NCI-H345 treated with DMSO at 0.1 percent for 48 hours (cell line): ENCODE measurements around the gene TMEM214.

ENCODE experiments used
- DNase-seq: peaks from one replicate; lab custom pipeline; 2025; ENCODE audit not compliant: unreplicated experiment; lab: John Stamatoyannopoulos, UW

The TMEM214 gene

DNA sequence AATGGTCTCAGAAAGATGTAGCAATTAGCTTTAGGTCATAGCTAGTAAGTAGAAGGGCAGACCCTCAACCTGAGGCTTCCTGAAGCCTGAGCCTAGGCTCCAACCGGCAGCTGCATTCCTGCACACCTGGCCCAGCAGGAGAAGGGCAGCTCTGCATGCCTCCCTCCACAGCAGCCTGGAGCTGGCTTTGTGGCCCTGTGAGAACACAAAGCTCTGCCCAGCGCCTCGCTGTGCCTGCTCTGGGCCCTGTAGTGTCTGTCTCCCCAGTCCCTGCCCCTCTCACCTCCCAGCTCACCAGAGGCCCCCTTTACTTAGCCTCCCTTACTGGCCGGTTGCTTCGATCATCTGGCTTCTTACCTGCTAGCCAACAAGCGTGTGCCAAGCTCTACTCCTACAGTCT is 6.7 kb downstream of the TMEM214 start:
- no peak for DNase-seq

DNA sequence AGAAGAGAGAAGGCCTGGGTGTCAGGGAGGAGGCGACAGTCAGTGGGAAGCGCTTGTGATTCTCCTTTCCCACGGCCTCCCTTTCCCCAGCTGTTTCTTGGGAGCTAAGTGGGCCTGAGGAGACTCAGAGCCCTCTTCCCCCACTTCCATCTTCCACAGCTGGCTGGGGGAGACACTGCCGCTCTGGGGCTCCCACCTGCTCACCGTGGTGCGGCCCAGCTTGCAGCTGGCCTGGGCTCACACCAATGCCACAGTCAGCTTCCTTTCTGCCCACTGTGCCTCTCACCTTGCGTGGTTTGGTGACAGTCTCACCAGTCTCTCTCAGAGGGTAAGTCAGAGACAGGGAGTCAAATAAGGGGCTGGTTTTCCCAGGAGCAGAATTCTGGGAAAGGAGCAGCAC is 7.1 kb downstream of the TMEM214 start:
- no peak for DNase-seq

DNA sequence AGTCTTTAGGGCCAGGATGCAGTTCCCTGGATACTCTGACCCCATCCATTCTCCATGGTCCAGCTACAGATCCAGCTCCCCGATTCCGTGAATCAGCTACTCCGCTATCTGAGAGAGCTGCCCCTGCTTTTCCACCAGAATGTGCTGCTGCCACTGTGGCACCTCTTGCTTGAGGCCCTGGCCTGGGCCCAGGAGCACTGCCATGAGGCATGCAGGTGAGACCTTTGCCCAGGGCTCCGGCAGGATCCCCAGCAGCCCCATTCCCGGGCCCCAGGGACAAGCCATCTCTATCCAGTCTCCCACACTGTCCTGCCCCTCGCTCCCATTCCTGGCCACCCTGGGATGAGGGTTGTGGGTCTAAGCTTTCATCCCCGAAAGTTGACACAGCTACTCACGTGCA is 7.5 kb downstream of the TMEM214 start:
- DNase-seq: no peak

DNA sequence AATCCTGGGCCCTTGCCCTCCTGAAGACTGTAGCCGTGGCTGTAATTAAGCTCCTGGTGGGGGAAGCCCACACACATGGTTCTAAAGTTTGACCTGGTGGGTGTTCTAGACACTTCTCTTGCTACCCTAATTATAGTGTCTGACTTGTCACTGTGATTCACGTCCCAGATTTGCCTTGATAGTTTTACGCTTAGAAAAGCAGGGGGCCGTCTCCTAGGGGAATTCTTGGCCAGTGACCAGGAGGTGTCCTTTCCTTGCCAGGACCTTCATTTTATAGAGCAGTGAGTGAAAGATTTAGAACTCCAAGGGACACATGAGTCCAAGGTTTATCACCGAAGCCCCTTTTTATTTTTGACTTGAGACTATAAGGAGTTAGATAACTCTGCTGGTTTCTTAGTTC is 9.0 kb downstream of the TMEM214 start:
- no peak for DNase-seq

DNA sequence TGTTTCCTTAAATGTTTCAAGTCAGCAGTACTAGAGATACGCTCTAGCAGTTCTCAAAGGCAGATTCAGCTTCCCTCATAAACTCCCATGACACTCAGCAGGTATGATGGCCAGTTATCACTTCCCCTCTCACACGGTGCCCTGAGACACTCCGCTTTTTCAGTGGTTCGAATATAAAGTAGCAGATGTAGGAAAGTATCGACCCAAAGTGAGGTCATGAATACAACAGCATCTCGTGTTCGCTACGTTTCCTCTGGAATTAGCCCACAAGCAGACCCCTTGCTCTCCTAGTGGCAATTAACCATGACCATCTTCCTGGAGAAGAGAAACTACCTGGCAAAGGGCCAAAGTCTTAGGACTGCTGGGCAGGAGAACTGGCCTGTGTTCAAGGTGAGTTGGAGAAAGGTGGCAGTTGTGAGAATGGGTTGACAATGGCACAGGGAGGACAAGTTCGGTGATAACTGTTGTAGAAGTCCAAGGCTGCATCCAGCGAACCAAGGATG is 9.4 kb downstream of the TMEM214 start:
- peak; percentile 49 for DNase-seq

DNA sequence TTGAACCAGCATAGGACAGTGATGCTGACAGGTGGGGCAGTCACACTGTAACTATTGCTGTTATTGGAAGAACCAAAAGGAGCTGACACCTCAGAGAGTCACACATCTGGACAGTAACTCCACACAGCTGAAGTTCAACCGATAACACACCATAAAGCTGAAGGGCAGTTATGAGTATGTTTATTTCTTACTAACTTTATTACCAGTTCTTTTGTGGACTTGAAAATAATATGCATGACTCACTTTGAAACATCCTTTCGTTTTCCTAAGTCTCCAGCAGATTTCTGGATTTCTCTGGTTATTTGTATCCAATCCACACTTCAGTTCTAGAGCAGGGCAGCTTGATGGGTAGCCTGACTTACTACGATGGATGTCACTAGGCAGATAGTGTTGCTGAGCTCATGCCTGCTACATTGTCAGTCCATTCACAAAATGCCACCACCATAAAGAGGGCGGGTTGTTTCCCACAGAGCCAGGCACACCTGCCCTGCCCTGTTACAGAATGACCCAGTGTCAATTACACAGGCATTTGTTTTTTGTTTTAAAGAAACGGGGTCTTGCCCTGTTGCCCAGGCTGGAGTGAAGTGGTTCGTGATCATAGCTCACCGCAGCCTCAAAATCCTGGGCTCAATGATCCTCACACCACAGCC is 10.3 kb downstream of the TMEM214 start:
- DNase-seq: no peak

DNA sequence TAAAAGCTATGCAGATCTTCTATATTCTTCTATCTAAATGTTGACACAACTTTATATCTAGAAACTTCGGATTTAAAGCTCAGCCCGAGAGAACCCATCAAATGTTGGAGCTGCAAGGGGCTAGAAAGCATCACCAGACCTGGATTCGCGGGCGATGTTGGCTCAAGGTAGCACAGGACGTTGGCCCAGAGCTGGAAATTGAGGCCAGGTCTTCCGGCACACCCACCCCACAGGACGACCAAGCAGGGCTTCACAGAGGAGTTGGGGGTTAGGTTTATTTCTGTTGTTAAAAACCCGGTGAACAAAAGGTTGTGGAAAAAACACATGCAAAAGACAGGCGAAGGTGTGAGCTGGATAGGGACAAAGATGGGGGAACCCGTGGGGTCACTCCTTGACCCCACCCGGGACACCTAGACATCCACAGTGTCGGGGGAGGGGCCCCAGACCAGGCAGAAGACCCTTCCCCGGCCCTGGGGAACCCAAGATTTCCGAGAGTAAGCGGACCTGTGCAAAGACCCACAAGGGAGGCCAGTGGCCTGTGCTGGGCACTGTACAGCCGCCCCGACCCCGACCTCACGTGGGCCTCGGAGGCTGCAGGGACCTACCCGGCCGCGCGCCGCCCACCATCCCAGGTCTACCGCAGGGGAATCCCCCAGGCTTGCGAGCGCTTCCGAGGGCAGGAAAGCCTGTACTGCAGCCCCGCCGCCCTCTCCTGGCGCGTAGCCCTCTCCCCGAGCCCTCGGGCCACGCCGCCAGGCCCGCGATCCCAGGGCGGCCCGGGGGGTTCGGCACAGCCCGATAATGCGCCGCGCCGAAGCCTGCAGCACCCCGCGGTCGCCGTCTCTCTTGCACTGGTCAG is 16.9 kb downstream of the TMEM214 start:
- DNase-seq: no peak

DNA sequence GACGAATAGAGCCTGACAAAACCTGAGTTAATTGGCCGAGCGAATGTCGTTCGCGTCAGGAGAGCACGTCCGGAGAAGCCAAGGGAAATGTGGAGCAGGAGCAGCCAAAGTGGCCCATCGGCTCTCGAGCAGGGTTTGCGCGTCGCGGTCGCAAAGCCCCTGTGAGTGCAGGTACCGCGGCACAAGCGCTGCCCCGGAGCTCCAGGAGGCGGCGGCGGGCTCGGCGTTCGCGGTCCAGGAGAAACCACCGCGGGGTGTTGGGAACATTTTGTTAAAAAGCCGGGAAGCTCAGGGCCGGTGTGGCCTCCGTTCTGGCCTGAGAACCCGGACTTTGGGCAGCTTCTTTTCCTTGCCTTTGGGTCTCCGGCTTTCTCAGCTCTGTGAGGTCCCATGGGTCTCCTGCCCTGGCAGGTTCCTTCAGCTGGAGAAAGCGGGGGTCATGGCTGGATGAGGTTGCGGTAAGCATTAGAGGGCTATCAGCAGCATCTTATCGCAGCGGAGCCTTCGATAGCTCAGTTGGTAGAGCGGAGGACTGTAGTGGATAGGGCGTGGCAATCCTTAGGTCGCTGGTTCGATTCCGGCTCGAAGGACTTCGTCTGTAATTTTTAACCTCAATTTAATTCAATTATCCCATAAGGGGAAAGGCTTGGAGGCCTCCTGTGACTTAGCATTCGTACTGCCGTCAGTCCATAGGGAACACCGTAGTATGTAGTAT is 17.7 kb downstream of the TMEM214 start:
- DNase-seq: peak; percentile 99

DNA sequence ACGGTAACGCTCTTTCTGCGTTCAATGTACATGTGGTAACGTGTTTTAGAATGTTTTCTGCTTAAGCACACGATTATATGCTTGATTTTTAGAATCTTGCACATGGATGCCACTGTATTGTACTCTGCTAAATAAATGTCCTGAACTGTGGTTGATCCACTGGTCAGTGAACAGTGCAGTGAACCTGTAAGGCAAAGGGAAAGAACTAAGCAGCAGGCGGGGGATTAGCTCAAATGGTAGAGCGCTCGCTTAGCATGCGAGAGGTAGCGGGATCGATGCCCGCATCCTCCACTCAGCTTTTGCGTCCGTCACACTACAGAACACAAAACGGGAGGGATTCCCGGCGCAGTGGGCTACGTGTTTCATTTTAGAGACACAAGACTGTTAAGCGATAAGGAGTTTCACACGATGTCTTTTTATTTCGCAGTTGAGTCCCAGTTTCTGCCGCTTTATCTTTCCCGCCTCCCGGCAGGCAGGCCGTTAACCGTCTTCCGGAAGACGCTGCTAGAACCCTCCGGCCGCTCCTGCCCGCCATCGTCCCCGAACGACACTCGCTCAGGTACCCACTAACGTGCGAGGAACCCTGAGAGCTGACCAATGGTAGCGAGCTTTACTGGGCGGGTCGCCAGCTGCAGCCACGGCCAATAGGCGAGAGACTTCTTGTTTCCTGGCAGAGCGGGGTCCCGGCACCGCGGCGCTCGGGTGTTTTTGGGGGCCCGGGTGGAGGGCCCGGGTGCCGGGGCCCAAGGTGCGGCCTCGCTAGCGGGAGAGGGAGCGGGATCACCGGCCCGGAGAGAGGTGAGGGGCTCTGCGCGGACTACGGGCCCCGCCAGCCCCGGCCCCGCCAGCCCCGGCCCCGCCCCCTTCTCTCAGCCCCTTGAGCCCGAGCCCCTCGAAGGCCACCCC is 18.5 kb downstream of the TMEM214 start, which contains the start of gene AGBL5:
Gene AGBL5, plus strand, starts transcription at position 673 of the 906 bp plus-strand sequence. CDS start 1,291 bp downstream, outside the sequence.
- peak; percentile 97 for DNase-seq

DNA sequence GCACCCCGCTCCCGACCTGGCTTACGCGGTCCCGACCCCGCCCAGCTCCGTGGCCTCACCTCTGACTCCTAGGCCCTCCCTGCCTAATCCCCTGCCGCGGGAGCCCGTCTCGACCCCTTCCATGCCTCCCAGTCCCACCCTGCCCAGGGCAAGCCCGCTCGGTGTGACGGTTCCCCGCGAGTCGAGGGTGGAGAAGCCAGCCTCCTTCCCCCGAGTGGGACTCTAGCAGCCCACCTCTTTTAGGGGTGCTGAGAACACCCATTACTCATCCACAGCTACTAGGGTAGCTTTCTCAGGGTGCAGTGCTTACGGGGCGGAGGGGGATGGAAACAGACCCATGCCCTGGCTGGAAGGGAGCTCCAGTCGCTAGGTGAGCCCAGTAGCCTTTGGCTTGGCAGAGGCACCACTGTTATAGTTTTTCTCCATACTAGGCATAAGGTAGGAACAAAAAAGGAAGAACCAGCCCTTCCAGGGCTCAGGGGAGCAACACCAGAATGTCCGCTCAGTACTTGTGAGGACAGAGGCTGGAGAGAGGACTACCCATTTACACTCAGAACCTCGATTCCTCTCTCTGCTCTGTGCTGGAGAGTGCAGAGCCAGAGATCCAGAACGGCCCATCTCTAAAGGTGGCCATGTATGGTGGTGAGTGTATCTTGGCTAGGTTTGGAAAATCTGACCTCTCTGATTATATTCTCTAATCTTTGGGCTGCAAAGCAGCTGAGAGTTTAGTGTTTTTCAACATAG is 19.3 kb downstream of the TMEM214 start:
- no peak for DNase-seq

DNA sequence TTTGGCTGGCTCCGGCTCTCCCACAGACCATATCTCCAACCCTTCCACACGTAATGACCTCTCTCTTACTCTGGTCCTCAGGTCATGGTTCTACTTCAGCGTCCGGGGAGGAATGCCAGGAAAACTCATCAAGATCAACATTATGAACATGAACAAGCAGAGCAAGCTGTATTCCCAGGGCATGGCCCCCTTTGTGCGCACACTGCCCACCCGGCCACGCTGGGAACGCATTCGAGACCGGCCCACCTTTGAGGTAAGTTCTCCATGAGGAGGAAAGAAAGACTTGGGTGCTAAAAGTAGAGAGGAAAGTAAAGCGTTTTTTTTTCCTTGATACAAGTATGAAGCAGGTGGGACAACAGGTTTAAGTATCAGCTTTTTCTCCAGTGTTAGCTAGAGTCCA is 20.6 kb downstream of the TMEM214 start:
- no peak for DNase-seq

DNA sequence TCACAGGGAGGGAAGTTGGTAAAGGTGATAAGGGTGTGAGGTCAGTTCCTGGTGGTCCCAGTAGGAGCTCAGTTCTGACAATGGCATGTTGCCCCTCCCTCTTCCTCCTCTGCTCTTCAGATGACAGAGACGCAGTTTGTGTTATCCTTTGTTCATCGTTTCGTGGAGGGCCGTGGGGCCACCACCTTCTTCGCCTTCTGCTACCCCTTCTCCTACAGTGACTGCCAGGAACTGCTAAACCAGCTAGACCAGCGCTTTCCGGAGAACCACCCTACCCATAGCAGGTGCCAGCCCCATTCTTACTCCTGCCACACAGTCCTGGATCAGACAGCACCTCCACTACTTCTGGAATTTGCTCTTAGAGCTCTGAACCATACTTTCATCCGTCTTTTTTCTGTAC is 21.0 kb downstream of the TMEM214 start:
- DNase-seq: no peak

DNA sequence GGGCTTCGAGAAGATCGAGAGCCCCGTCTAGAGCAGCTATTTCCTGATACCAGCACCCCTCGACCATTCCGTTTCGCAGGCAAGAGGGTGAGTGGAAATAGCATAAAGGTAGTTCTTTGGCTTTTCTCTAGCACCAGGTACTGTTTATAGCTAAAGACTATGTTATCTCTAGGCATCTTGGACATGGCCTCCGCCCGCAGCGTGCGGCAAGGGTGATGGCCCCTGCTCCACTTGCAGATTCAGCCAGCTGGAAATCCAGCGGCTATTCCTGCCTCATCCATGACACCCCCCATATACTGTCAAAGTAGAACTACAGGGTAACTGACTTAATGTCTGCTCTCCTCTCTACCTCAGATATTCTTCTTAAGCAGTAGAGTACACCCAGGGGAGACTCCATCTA is 22.0 kb downstream of the TMEM214 start:
- no peak for DNase-seq

DNA sequence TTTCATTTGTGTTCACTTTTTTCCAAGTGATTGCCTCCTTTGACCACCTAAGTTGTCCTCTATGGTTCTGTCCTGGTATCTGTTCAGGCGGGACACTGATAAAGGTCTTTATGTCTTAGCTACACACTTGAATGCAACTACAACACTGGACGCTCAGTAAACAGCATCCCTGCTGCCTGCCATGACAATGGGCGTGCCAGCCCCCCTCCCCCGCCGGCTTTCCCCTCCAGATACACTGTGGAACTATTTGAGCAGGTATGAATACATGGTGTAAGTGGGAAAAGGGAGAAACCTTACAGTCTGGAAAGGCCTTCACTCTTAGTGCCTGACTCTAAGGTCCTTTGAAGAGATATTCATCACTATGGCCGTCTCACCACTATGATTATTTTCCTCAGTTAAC is 24.4 kb downstream of the TMEM214 start:
- DNase-seq: no peak

DNA sequence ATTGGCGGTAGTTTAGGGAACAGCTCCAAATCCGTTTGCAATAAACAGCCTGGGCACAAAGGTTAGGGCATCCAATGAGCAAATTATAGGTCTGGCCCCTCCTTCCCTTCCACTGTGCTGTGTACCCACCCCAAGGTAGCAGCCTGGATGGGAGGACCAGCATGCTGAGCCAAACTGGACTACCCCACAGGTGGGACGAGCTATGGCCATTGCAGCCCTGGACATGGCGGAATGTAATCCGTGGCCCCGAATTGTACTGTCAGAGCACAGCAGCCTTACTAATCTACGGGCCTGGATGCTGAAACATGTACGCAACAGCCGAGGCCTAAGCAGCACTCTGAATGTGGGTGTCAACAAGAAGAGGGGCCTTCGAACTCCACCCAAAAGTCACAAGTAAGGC is 25.4 kb downstream of the TMEM214 start:
- DNase-seq: no peak

DNA sequence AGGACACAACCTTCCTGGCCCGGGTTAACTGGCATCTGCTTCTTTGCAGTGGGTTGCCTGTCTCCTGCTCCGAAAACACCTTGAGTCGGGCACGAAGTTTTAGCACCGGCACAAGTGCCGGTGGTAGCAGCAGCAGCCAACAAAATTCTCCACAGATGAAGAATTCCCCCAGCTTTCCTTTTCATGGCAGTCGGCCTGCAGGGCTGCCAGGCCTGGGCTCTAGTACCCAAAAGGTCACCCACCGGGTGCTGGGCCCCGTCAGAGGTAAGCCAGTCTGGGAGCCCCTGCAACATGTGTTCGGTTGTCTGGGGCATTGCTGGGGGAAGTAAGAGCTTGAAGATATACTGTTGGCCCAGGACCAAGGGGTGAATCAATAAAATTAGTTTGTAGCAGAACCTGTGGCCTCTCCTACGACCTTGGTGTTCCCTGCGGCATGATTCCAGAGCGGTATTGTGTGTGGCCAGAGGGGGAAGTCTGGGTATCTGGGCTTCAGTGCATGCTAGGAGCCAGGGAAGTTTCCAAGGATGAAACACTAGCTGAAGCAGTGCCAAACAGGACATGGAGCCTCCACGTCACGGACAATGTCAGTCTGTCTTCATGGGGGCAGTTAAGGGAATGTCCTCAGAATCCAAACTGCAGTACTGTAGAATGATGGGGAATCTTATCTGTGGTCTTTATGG is 26.5 kb downstream of the TMEM214 start:
- no peak for DNase-seq

DNA sequence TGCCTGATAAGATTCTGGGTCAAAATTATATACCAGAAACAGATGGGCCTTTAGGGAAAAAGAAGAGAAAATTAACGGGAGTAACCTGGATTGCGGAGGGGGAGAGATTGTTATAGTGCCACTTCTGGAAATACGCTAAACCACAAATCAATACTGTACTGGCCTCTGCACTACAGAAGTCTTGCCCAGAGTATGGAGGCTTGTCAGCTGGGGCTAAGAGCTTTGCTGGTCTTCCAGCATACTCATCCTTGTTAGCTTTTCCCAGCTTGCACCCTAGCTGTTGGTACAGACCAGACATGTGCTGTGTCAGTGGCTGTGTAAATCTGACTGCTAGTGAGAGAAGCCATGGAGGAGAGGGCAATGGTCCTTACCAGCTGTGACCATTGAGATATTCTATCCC is 27.6 kb downstream of the TMEM214 start:
- DNase-seq: no peak

DNA sequence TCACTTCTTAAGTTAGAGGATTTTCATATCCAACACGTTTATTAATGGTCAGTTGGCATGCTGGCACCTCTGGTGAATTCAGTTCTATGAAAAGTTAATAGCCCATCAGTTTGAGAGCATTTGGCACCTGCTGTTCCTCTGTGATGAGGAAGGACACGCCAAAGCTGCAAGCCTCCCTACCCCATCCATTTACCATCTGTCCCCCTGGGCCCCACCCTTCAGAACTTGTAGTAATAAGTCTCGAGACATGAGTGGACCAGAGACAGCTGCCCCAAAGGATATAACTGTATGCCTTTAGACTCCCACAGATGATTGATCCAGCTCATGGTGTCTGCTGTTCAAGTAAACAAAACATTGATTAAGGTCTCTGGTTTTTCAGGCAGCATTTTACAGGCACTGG is 32.4 kb downstream of the TMEM214 start:
- DNase-seq: no peak

DNA sequence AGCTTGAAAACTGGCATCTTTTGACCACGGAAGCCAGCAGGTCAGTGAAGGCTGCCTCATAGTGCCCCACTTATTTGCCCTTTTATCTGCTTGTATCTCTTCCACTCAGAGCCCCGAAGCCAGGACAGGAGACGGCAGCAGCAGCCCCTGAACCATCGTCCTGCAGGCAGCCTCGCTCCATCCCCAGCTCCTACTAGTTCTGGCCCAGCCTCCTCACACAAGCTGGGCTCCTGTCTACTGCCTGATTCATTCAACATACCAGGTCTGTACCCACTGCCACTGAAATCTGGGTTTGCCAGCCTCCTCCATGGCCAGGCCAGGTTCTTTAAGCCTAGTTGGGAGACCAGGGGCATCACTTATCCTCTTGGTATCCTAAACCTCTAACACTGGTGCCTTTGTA is 34.6 kb downstream of the TMEM214 start:
- DNase-seq: no peak
